Right lung (tissue), 5 donors: ENCODE data around the gene PMM1. TPM values are rescaled to one million over a fixed set of nuclear protein-coding genes. Genes with fewer than 3 reads are reported as not detected.
"Not testable (repeated sequence)": the region's sequence is repeated elsewhere in the genome, so short reads cannot be mapped to it uniquely, and the experiment has no call there.

ENCODE experiments used
- DNase-seq, 2 donors: peaks; one replicate each; pipeline ENCODE4 v3.0.0-alpha.2; 2013
- polyA plus RNA-seq, 5 donors: library from polyadenylated mRNA; unstranded; fragments of 120-200 nt; gene quantifications; one replicate each; pipeline versions ENCODE4 v1.2.1 to v1.2.3, GENCODE V29; 2013; ENCODE audit warnings: inconsistent platforms in 1 of 5, low replicate concordance in 1 of 5; ENCODE audit not compliant: insufficient read length in 5 of 5, insufficient read depth in 1 of 5

The PMM1 gene
- polyA plus RNA-seq, 5 donors, result 41.2 to 63.1 (median 52.3) TPM

GRCh38 chr22:41598891-41599635, 9.4 kb upstream of the PMM1 start:
- DNase-seq, result no peak

- DNase-seq, result no peak
Measured at GRCh38 chr22:41598081-41598480, 8.4 kb upstream of the PMM1 start.

DNA sequence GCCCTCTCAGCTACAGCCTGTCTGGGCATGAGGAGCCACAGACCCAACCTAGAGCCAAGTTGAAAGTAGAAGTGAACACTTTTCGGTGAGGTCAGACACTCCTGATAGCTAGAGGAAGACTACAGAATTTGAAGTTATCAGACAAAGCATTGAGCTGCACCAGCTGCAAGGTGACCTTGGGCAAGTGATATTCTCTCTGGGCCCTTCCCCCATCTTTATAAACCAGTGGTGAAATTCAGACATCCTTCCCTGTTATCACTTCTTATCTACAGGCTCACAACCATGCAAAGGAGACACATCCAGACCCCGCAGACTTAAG, 8.0 kb upstream of the PMM1 start:
- DNase-seq, result no peak

- DNase-seq, result no peak
Measured at GRCh38 chr22:41596776-41597634, 7.4 kb upstream of the PMM1 start.

DNA sequence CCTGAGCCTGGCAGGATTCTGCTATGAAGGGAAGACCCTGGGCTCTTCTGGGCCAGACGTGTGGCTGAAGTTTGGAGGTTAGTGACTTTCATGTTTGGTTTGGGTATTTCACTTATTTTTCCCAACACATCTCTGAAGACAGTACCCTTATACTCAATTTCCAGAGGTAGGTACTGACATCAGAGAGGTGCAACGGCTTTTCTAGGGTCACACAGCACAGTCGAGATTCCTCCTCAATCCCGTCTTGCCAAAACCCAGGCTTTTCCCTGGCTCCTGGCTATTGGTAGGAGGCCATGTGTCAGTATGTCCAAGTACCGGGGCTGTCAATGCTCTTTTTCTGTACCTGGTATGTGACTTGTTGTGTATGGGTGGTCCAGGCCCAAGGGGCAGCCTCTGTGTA, 6.1 kb upstream of the PMM1 start:
- no peak for DNase-seq

GRCh38 chr22:41593336-41593960, 3.8 kb upstream of the PMM1 start:
- DNase-seq, result not testable (repeated sequence)

DNA sequence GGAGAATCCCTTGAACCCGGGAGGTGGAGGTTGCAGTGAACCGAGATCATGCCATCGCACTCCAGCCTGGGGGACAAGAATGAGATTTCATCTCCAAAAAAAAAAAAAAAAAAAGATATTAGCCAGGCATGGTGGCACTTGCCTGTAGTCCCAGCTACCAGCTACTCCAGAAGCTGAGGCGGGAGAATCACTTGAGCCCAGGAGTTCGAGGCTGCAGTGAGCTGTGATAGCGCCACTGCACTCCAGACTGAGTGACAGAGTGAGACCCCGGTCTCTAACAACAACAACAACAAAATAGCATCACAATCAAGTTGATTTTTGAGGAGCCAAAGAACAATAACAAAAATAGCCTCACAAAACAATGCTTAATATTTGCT, 2.3 kb downstream of the PMM1 start:
- no peak for DNase-seq

GRCh38 chr22:41585898-41586297, 3.7 kb downstream of the PMM1 start:
- DNase-seq, result no peak

DNA sequence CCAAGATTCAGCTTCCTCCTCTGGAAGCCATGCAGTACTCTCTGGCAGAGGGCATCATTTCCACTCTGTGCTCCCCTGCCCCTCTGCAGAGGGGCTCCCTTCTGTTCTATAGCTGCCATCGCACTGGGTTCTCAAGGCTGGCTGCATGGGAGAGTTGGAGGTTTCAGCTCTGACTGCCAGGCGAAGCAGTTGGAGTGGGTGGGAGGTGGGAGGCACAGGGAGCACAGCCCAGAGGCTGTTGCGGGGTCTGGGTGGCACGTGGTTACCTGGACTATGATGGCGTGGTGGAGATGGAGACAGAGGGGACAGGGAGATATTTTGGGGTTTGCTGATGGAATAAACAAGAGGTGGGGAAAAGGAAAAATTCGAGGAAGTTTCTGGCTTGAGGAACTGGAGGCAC, 4.8 kb downstream of the PMM1 start:
- no peak for DNase-seq

DNA sequence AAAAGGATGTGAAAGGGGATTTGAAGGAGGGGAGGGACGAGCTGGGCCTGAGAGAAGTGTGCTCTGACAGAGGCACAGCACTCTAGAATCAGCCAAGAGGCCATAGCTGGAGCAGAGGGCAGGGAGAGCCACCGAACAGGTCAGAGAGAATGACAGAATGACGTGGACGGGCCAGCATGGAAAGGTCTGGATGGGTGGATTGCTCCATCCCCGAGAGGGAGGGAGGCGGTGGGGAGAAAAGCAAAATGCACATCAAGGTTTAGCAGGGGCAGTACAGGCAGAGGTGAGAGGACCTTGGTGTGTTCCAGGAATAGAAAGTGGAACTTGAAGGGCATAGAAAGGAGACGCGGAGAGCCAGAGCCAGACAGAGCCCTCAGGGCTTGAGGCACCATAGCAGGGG, 6.9 kb downstream of the PMM1 start:
- no peak for DNase-seq

DNA sequence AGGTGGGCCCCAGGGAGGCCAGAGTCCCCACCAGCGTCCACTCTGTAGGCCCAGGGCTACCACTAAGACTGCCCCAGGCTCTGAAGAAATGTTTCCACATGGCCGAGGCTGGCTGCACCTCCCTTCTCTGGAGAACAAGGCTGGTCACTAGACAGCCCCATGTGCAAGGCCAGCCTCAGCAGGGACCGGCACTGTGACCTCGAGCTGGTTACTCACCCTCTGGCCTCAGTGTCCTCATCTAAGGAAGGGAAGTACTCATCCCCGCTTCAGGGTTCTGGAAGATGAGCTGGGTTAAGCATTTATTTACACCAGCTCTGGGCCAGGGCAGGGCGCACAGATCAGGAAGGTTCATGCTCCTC, 9.7 kb downstream of the PMM1 start:
- no peak for DNase-seq

- no peak for DNase-seq
Measured at GRCh38 chr22:41579297-41579996, 10.2 kb downstream of the PMM1 start.

GRCh38 chr22:41578818-41579217, 10.8 kb downstream of the PMM1 start:
- DNase-seq, result no peak

GRCh38 chr22:41578114-41578513, 11.5 kb downstream of the PMM1 start:
- DNase-seq, result no peak

GRCh38 chr22:41576877-41577276, 12.8 kb downstream of the PMM1 start:
- DNase-seq, result no peak

DNA sequence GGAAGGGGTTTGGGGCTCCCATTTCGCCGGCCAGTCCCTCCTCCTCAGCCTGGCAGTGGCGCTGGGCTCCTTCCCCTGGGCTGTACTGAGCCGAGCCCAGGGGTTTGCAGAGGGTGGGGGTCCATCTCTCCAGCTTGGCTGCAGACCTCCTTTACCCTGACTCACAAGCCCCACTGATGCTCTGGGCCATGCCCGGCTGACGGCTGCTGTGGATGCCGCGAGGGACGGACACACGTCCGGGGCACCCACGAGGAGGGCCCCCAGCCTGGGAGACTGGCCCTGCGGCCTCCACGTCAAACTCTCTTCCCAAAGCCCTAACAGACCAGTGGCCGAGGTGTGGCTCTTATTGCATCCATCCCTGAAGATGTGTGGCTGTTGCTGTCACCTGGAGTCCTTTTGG, 14.1 kb downstream of the PMM1 start:
- DNase-seq, result no peak

DNA sequence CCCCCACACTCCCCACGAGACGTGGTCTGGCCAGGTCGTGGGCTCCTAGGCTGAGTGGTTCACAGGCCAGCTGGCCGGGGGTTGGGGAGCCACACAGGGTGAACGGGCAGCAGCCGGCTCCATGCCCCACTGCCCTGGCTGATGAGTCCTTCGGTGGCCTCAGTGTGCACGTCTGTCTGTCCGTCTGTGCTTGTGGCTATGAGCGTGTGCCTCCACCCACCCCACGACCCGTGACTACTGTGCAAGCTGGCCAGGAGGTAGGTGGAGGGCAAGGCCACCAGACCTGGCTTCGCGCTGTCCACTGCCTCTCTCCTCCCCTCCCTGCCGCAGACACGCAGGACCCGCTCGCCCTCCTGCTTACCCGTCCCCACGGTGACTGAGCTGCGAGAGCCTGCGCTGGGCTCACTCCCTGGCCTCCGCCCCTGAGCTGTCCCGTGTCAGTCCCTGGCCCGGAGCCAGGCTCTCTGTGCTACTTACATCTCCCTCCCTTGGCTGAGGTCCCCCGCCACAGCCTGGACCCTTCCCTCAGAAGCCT, 14.7 kb downstream of the PMM1 start:
- peak; percentile 68 to 73 for DNase-seq

DNA sequence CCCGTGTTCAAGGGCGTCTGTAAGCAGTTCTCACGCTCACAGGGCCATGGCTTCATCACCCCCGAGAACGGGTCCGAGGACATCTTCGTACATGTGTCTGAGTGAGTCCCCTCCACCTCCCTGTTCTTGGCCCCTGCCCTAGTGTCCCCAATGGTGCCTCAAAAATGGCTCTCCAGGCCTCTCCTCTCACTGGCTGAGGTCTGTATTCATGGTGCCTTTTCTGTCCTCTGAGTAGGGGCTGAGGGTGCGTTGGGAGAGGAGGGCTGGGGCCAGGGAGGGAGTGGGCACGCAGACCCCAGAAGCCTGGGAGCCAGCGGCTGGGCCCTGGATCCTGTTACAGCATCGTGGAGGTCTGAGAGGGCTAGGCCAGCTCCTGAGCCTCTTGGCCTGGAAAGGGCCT, 16.0 kb downstream of the PMM1 start:
- DNase-seq, result no peak

GRCh38 chr22:41572305-41572704, 17.3 kb downstream of the PMM1 start:
- DNase-seq, result not testable (repeated sequence)

DNA sequence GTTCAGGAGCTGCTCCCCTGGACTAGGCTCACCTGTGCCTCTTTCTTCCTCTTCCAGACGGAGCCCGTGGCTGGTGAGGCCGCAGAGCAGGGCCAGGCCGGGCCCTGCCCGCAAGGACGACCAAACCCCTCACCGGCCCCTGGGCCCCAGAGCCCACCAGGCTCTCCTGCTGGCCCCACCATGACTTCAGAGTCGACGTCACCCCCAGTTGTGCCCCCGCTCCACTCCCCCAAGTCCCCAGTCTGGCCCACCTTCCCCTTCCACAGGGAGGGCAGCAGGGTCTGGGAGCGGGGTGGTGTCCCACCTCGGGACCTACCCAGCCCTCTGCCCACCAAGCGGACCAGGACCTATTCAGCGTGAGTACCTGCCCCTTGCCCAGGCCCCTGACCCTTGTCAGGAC, 17.9 kb downstream of the PMM1 start:
- DNase-seq, result no peak

- DNase-seq, result no peak
Measured at GRCh38 chr22:41570221-41570620, 19.4 kb downstream of the PMM1 start.

GRCh38 chr22:41568811-41569210, 20.8 kb downstream of the PMM1 start:
- no peak for DNase-seq

DNA sequence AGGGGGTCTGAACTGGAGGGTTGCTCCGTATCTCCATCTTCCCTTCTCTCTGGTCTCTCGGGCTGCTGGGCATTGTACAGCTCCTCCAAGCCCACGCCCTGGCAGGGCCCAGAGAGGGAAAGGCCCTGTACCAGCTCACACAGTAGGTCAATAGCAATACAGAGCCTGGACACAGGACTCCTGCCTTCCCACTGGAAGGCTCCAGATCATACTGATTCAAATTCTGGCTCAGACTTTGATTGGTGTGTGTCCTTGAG, 22.2 kb downstream of the PMM1 start:
- no peak for DNase-seq
